ENCODE measurements around the gene JAK1. TPM values are rescaled to one million over a fixed set of nuclear protein-coding genes. Genes with fewer than 3 reads are reported as not detected.

Gene JAK1
- total and polyA plus RNA-seq, 2 donors (not counting 3 experiments of a cell fraction or from before 2014, with no cell fraction given) = 68.8 to 177 TPM

- Histone ChIP-seq H3K4me1 (ENCODE audit: control insufficient read depth, extremely low read depth, insufficient read depth, low read length) (peaks cover 28% of the 10 kb centered on the region), H2AFZ (ENCODE audit: low read depth, low read length) (no peak overlapping the region), H3K4me3 (replicated peaks in 1 of 3; ENCODE audit: insufficient read depth in 1 of 3, low read depth in 1 of 3, low read length in 3 of 3) (no peak overlapping the region), H3K36me3 (ENCODE audit: control insufficient read depth in 2 of 2, extremely low read depth in 1 of 2, insufficient read depth in 2 of 2, low read length in 2 of 2) (peaks cover 3 to 7% of the 10 kb centered on the region in 2 experiments), H3K27me3 (ENCODE audit: control insufficient read depth in 2 of 2, insufficient read depth in 2 of 2, low read length in 2 of 2) (no peaks in the 10 kb centered on the region), H3K9ac (replicated peaks; ENCODE audit: extremely low read depth, insufficient read depth, low read length) (no peak overlapping the region), H3K79me2 (ENCODE audit: control insufficient read depth, insufficient read depth, low read length) (peaks cover 59% of the 10 kb centered on the region), H4K20me1 (replicated peaks; ENCODE audit: control insufficient read depth, extremely low read depth, insufficient read depth, low read length) (no peaks in the 10 kb centered on the region), H3K9me3 (replicated peaks; ENCODE audit: control insufficient read depth, insufficient read depth, low read length) (no peaks in the 10 kb centered on the region), H3K4me2 (ENCODE audit: insufficient read depth, low read length) (no peak overlapping the region), H3K27ac (ENCODE audit: insufficient read depth, low read depth, low read length) (no peak overlapping the region), H3K9me1 (replicated peaks; ENCODE audit: control insufficient read depth, extremely low read depth, insufficient read depth, low read length) (no peaks in the 10 kb centered on the region)
- no TSS peak for BruUV-seq (replicated peaks)
- no peak for DNase-seq (ENCODE audit: low read depth, low spot score)
- POLR2A ChIA-PET = no interaction called here
- CTCF ChIA-PET = interaction anchor here (1.7 kb wide), 1 partner anchor 23 kb away, joined by 4 read pairs; no protein-coding TSS in a partner anchor
- intact Hi-C loops (cut with micrococcal nuclease) = no loop called here
- dilution Hi-C loops (cut with MboI; ENCODE audit: extremely low pct_ligation_motif_present, low sequenced_read_pairs) = no loop called here
- TF ChIP-seq MAX (IDR thresholded peaks at IDR 0.05; ENCODE audit: insufficient read depth, insufficient read length) (no peak), GATA2 (IDR thresholded peaks at IDR 0.05; ENCODE audit: insufficient read depth, insufficient read length, low read depth, low read length) (no peak), MYC (IDR thresholded peaks at IDR 0.05; ENCODE audit: low read depth, low read length) (no peak), CTCF (IDR thresholded peaks at IDR 0.05; ENCODE audit: extremely low read depth in 1 of 2, insufficient read depth in 1 of 2, low read depth in 1 of 2, low read length in 2 of 2) (no peak), POLR2AphosphoS5 (IDR thresholded peaks at IDR 0.05; ENCODE audit: insufficient read depth, low read depth, low read length) (no peak), JUN (IDR thresholded peaks at IDR 0.05; ENCODE audit: borderline replicate concordance, insufficient read depth, insufficient read length, low read depth) (no peak), POLR2A (IDR thresholded peaks at IDR 0.05; ENCODE audit: low read depth, low read length) (no peak), FOS (IDR thresholded peaks at IDR 0.05; ENCODE audit: borderline replicate concordance, insufficient read depth, low read length) (no peak), EZH2 (IDR thresholded peaks at IDR 0.05; ENCODE audit: borderline replicate concordance, low read depth, low read length, severe bottlenecking) (no peak)
- no peak for FAIRE-seq
These were observed 80.7 kb downstream of the JAK1 start for GRCh38 chr1:64885648-64886047.

Data from endothelial cell of umbilical vein (primary cell).